Spleen (tissue), 11 donors: ENCODE measurements around the gene R3HDML. TPM values are rescaled to one million over a fixed set of nuclear protein-coding genes. Genes with fewer than 3 reads are reported as not detected.

Experiments used
- DNase-seq: peaks from one replicate; pipeline ENCODE4 v3.0.0-alpha.2; 2020
- H3K27ac ChIP-seq, 8 donors: fragments of 200-600 bp; sonication (generic) in 7 of 8; 1 replicate in 4 of 8; 2 replicates in 4 of 8; pipeline versions ENCODE4 v1.5.0 to v1.8.0; 2016 to 2021; ENCODE audit warnings: inconsistent platforms in 4 of 8, mild to moderate bottlenecking in 4 of 8, moderate library complexity in 1 of 8
- H3K27me3 ChIP-seq, 7 donors: fragments of 200-600 bp; sonication (generic) in 6 of 7; replicated peaks in 1 of 7; 1 replicate in 4 of 7; 2 replicates in 3 of 7; pipeline versions ENCODE4 v1.5.0 to v1.8.0; 2016 to 2021; ENCODE audit warnings: inconsistent platforms in 3 of 7, mild to moderate bottlenecking in 1 of 7
- H3K36me3 ChIP-seq, 6 donors: fragments of 200-600 bp; sonication (generic) in 5 of 6; 1 replicate in 4 of 6; 2 replicates in 2 of 6; pipeline versions ENCODE4 v1.5.0 to v1.8.0; 2016 to 2021; ENCODE audit warnings: inconsistent platforms in 2 of 6
- H3K4me1 ChIP-seq, 6 donors: fragments of 200-600 bp; sonication (generic) in 5 of 6; 1 replicate in 3 of 6; 2 replicates in 3 of 6; pipeline versions ENCODE4 v1.5.0 to v1.8.0; 2016 to 2021; ENCODE audit warnings: inconsistent platforms in 3 of 6
- H3K4me3 ChIP-seq, 8 donors: fragments of 200-600 bp; sonication (generic) in 7 of 8; 1 replicate in 4 of 8; 2 replicates in 4 of 8; pipeline versions ENCODE4 v1.5.0 to v1.8.0; 2016 to 2021; ENCODE audit warnings: inconsistent platforms in 4 of 8, mild to moderate bottlenecking in 4 of 8, moderate library complexity in 2 of 8
- H3K9me3 ChIP-seq, 8 donors: fragments of 200-600 bp; sonication (generic) in 7 of 8; 1 replicate in 4 of 8; 2 replicates in 4 of 8; pipeline versions ENCODE4 v1.5.0 to v1.8.0; 2016 to 2021; ENCODE audit warnings: inconsistent platforms in 4 of 8
- POLR2A ChIP-seq, 3 donors: fragments of 450-650 bp; IDR thresholded peaks; one replicate each; pipeline ENCODE4 v1.5.1; 2017; ENCODE audit warnings: antibody characterized with exemption in 3 of 3, mild to moderate bottlenecking in 1 of 3
- POLR2AphosphoS5 ChIP-seq, 3 donors: sonication (generic); formaldehyde crosslinking; IDR thresholded peaks; one replicate each; pipeline ENCODE4 v1.5.1; 2017; ENCODE audit warnings: antibody characterized with exemption in 3 of 3
- WGBS, 5 donors: extraction: QIAGEN DNeasy Blood & Tissue Kit in 3 of 5; methylation state at CpG; one replicate each; pipeline versions ENCODE4 v1.1.5 to v1.1.7; 2013 to 2018; 5-methylcytosine and 5-hydroxymethylcytosine counted together
- intact Hi-C: fragments of 100-400 bp; cut with DNase I; formaldehyde crosslinking; loops from one replicate; pipeline ENCODE4 v1.15.0; 2023; ENCODE audit warnings: low total_unique reads
- polyA plus RNA-seq, 3 donors: library from polyadenylated mRNA; stranded (reverse); fragments of 200-250 nt; gene quantifications; one replicate each; pipeline ENCODE4 v1.2.1, GENCODE V29; 2013
- total RNA-seq, 7 donors: library from RNA; depleted of rRNA in 3 of 7; stranded (reverse); fragments of >200 nt in 3 of 7; fragmentation: NEBNext Ultra II Directional in 4 of 7; extraction: Animal tissue kit (Norgen Biotek cat#: 25700) in 4 of 7; gene quantifications; one replicate each; pipeline versions ENCODE4 v1.1.0 to v1.2.1, GENCODE V29; 2016 to 2021
- TF ChIP-seq, protein P1 (sequence below), 11 experiments: fragments of 200-600 bp in 7 of 11; fragments of 450-650 bp in 4 of 11; sonication (generic) in 4 of 11; IDR thresholded peaks in 8 of 11; conservative IDR thresholded peaks in 3 of 11; 1 replicate in 7 of 11; 2 replicates in 4 of 11; pipeline versions ENCODE4 v1.4.0 to v1.8.0; 2016 to 2021; ENCODE audit warnings: antibody characterized with exemption in 11 of 11, inconsistent platforms in 4 of 11, mild to moderate bottlenecking in 1 of 11
- donor health status: healthy with polysubstance abuse.
- donor health status: DM: no; HTN: no; CAD: no; lungs with moderate emphysema.
- donor health status: DM: no; HTN: no; CAD: no.
- donor health status: Bipolar disorder and iron deficiency.
- donor health status: healthy.
- donor health status: DM: no; HTN: no; CAD: no.
- donor health status: DM: yes; HTN: yes; CAD: no.

The R3HDML gene
- total and polyA plus RNA-seq, 10 donors: not detected

DNA sequence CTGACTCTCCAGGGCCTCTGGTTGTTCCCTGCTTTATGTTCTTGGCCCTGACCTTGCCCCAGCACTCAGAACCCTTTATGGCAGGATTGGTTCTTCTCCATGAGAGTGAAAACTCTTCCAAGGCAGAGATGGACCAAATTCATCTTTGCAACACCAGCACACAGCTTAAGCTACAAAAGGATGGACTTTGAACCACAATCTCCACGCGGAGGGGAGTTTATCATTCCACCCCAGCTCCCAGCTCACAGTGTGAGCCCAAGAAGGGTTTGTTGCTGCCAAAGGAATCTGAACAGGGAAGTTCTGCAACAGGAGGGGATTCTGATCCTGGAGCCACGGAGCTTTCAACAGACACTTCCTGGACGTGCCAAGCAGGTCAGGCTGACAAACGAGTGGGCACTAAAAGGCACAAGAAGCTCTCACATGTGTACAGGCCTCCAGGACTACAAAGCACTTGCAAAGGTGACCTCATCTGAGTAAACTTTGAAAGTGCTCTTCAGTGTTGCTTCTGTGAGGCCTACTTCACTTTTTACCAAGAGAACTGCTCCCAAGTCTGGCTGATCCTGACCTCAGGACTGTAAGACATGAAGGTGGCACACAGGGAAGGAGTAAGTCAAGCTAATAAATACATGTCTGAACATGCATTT is 34.7 kb upstream of the R3HDML start:
- no peaks in the 10 kb centered on the region for H3K4me1 ChIP-seq
- no peak for DNase-seq
- whole genome bisulfite sequencing, 5 donors: 58 to 85% (median 76%) methylated on average over 5 of the region's 5 CpGs

DNA sequence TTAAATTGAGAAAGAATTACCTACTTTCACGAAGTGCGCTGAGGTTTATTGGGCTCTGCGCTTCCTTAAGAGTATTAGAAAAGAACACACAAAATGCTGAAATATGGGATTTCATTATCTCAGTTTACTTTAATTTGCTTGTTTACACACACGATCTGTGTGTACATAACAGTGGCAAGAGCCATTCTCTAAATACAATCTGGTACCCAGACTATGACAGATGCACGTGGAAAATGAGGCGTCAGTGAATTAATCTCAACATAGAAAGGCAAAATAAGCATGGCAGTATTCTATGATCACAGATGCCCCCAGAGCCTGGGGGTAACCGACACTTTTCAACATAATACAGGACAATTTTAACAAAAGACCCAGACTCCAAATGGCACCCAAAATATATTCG is 34.1 kb upstream of the R3HDML start:
- TF ChIP-seq POLR2A (IDR thresholded peaks at IDR 0.05) (no peak), POLR2AphosphoS5 (IDR thresholded peaks at IDR 0.05) (no peak)
- TF ChIP-seq, protein P1, sequence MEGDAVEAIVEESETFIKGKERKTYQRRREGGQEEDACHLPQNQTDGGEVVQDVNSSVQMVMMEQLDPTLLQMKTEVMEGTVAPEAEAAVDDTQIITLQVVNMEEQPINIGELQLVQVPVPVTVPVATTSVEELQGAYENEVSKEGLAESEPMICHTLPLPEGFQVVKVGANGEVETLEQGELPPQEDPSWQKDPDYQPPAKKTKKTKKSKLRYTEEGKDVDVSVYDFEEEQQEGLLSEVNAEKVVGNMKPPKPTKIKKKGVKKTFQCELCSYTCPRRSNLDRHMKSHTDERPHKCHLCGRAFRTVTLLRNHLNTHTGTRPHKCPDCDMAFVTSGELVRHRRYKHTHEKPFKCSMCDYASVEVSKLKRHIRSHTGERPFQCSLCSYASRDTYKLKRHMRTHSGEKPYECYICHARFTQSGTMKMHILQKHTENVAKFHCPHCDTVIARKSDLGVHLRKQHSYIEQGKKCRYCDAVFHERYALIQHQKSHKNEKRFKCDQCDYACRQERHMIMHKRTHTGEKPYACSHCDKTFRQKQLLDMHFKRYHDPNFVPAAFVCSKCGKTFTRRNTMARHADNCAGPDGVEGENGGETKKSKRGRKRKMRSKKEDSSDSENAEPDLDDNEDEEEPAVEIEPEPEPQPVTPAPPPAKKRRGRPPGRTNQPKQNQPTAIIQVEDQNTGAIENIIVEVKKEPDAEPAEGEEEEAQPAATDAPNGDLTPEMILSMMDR (IDR thresholded peaks at IDR 0.05 in 8 of 11, conservative IDR thresholded peaks at IDR 0.05 in 3 of 11): no peak
- Histone ChIP-seq H3K27ac (no peak overlapping the region), H3K9me3 (no peaks in the 10 kb centered on the region), H3K4me3 (no peak overlapping the region), H3K4me1 (no peaks in the 10 kb centered on the region), H3K36me3 (peaks cover 0 to 31% (median 7%) of the 10 kb centered on the region in 6 donors), H3K27me3 (no peaks in the 10 kb centered on the region)
- 91 to 96% (median 93%) methylated on average over 8 of the region's 8 CpGs for WGBS, 5 donors
- no peak for DNase-seq
- intact Hi-C loops: no loop called here

More for the DNA sequence above, 34.7 kb upstream of the R3HDML start:
- TF ChIP-seq POLR2AphosphoS5 (IDR thresholded peaks at IDR 0.05): no peak
- TF ChIP-seq, protein P1 (IDR thresholded peaks at IDR 0.05 in 8 of 11, conservative IDR thresholded peaks at IDR 0.05 in 3 of 11): no peak
- no peak for TF ChIP-seq POLR2A (IDR thresholded peaks at IDR 0.05)
- peaks cover 0 to 30% (median 7%) of the 10 kb centered on the region in 6 donors for H3K36me3 ChIP-seq
- intact Hi-C loops: no loop called here
- H3K9me3 ChIP-seq: no peaks in the 10 kb centered on the region
- no peaks in the 10 kb centered on the region for H3K27me3 ChIP-seq
- no peak overlapping the region for H3K4me3 ChIP-seq
- H3K27ac ChIP-seq: no peak overlapping the region

DNA sequence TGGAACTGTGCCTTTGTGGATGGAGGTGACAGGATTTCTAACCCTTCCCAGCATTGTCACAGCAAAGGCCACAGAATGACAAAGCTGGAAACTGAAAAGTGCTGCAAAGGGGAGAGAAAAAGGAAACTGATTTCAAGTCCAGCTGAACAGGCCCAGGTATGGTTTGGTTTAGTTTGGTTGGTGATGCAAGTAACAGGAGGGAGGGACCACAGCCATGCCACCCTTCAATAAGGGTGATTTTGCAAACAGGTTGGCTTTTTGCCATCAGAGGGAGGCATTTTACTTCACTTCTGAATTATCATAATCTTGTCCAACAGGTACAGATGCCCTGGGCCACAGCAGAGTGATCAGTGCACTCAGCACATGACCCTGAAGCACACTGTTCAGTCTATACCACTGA is 32.5 kb upstream of the R3HDML start:
- TF ChIP-seq, protein P1 (IDR thresholded peaks at IDR 0.05 in 8 of 11, conservative IDR thresholded peaks at IDR 0.05 in 3 of 11): no peak
- no peak for TF ChIP-seq POLR2A (IDR thresholded peaks at IDR 0.05)
- no peak for TF ChIP-seq POLR2AphosphoS5 (IDR thresholded peaks at IDR 0.05)
- H3K27ac ChIP-seq: no peak overlapping the region
- H3K36me3 ChIP-seq: peaks cover 0 to 31% (median 7%) of the 10 kb centered on the region in 6 donors
- DNase-seq: no peak
- no peaks in the 10 kb centered on the region for H3K9me3 ChIP-seq
- H3K4me1 ChIP-seq: peaks cover under 1 to 12% (median 5%) of the 10 kb centered on the region in 6 donors
- H3K27me3 ChIP-seq: no peaks in the 10 kb centered on the region
- H3K4me3 ChIP-seq: no peak overlapping the region
- intact Hi-C loops: no loop called here

DNA sequence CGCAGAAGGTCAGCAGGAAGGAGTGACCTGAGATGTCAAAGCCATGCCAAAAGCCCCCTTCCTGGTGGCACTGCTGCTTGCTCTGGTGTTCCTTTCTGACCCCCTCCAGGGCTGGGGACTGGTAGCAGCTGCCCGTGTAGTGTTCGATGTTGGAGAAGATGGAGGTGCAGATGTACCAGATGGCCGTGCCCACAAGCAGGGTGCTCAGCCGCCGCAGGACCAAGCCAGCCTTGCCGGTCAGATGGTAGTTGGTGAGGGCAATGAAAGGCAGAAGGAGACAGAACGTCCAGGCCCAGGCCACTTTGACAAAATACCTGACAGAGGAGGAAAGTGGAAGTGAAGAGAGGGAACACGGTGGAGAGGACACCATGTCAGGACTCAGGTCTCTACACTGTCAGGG is 29.9 kb upstream of the R3HDML start:
- peaks cover 0 to 28% (median 7%) of the 10 kb centered on the region in 6 donors for H3K36me3 ChIP-seq
- TF ChIP-seq, protein P1 (IDR thresholded peaks at IDR 0.05 in 8 of 11, conservative IDR thresholded peaks at IDR 0.05 in 3 of 11): no peak
- TF ChIP-seq POLR2A (IDR thresholded peaks at IDR 0.05) (no peak), POLR2AphosphoS5 (IDR thresholded peaks at IDR 0.05) (no peak)
- intact Hi-C loops: no loop called here
- H3K27ac ChIP-seq: no peak overlapping the region
- no peak overlapping the region for H3K4me3 ChIP-seq
- H3K4me1 ChIP-seq: peaks cover 11 to 35% (median 24%) of the 10 kb centered on the region in 6 donors
- 90 to 93% (median 92%) methylated on average over 9 of the region's 9 CpGs for WGBS, 5 donors
- no peaks in the 10 kb centered on the region for H3K9me3 ChIP-seq
- no peak for DNase-seq
- H3K27me3 ChIP-seq: no peaks in the 10 kb centered on the region
